Measurements from ENCODE around the gene SPDEF. TPM values are rescaled to one million over a fixed set of nuclear protein-coding genes. Genes with fewer than 3 reads are reported as not detected.

Gene SPDEF
- total and polyA plus RNA-seq, 7 donors, result 0.71 to 101 (median 67.4) TPM; not detected in 3

DNA sequence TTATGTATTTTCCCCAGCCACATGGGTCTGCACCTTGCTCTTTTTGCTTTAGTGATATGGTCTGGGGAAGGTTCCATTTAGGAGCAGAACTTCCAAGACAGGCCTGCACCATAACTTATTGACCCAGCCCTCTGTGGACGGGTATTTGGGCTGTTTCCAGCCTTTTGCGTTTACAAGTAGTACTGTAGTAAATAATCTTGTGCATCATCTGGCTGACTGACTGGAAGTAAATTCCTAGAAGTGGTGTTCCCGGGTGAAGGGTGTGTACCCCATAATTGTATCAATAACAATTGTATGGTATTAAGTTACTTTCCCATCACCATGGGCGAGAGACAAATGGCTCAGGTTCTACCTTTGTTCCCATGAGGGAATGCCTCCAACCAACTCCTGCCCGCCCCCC lies 31.6 kb downstream of the SPDEF start:
- Histone ChIP-seq H3K27me3 (no peaks in the 10 kb centered on the region), H3K36me3 (no peaks in the 10 kb centered on the region), H3K9me3 (no peaks in the 10 kb centered on the region), H3K27ac (no peak overlapping the region), H3K4me1 (peaks cover 0 to 13% (median 8%) of the 10 kb centered on the region in 4 donors), H3K4me3 (no peak overlapping the region)
- 54 to 77% methylated on average over 5 of the region's 5 CpGs for WGBS, 2 donors
- no peak for DNase-seq
- TF ChIP-seq POLR2A (IDR thresholded peaks at IDR 0.05), result no peak
- TF ChIP-seq EP300 (IDR thresholded peaks at IDR 0.05), result no peak
- TF ChIP-seq, protein P1, sequence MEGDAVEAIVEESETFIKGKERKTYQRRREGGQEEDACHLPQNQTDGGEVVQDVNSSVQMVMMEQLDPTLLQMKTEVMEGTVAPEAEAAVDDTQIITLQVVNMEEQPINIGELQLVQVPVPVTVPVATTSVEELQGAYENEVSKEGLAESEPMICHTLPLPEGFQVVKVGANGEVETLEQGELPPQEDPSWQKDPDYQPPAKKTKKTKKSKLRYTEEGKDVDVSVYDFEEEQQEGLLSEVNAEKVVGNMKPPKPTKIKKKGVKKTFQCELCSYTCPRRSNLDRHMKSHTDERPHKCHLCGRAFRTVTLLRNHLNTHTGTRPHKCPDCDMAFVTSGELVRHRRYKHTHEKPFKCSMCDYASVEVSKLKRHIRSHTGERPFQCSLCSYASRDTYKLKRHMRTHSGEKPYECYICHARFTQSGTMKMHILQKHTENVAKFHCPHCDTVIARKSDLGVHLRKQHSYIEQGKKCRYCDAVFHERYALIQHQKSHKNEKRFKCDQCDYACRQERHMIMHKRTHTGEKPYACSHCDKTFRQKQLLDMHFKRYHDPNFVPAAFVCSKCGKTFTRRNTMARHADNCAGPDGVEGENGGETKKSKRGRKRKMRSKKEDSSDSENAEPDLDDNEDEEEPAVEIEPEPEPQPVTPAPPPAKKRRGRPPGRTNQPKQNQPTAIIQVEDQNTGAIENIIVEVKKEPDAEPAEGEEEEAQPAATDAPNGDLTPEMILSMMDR (IDR thresholded peaks at IDR 0.05), result no peak
- no peak for TF ChIP-seq POLR2AphosphoS5 (IDR thresholded peaks at IDR 0.05)
- intact Hi-C loops (cut with DNase I), result no loop called here

DNA sequence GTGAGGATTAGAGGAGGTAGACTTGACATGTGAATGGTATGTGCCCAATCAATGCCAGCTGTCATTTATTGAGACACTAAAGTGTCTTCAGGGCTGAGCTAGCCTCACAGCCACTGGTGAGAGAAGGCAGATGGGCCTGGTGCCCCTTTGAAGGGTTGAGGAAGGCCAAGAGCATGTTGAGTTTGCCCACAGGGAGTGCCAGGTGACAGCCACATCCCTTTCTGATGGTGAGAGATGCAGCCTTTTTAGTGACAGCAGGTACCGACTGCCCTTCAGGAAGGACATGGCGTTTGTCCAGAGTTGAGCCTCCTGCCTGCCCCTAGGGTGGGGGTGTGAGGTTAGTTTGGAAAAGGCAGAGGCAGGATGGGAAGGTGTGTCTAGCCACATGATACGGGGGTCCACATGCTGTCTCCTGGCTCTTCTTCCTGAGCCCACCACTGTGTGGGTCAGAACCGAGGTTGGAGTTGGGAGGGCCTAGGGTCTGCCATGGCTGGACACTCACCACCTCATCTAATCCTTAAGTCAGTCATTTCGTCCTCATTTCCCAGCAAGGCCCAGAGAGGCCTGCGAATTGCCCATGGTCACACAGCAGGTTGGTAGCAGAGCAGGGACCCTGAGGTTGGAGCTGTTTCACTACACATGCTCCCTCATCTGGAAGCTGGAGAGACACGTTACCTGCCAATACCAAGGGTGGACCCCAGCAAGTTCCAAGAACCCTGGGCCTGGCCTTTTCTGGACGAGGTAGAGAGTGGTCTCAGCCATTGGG lies 32.5 kb downstream of the SPDEF start:
- H3K36me3 ChIP-seq, result no peaks in the 10 kb centered on the region
- WGBS, 2 donors, result 87 to 89% methylated on average over 8 of the region's 8 CpGs
- no peaks in the 10 kb centered on the region for H3K27me3 ChIP-seq
- DNase-seq, result no peak
- TF ChIP-seq POLR2A (IDR thresholded peaks at IDR 0.05), result no peak
- no peak for TF ChIP-seq EP300 (IDR thresholded peaks at IDR 0.05)
- intact Hi-C loops (cut with DNase I), result no loop called here
- no peak overlapping the region for H3K27ac ChIP-seq
- no peak overlapping the region for H3K4me3 ChIP-seq
- H3K9me3 ChIP-seq, result no peaks in the 10 kb centered on the region
- H3K4me1 ChIP-seq, result peaks cover 0 to 13% (median 8%) of the 10 kb centered on the region in 4 donors

DNA sequence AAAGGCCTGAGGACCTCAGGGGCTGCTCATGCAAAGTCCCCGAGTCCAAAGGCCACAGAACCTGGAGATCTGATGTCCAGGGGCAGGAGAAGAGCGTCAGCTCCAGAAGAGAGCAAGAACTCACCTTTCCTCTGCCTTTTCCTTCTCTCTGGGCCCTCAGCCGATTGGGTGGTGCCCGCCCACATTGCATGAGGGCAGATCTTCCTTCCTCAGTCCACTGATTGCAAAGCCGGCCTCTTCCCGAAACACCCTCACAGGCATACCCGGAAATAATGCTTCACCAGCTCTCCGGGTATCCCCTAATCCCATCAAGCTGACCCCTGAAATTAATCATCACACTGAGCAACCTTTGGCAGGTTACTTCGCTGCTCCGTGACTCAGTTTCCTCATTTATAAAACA lies 33.4 kb downstream of the SPDEF start:
- H3K27ac ChIP-seq, result no peak overlapping the region
- no peak overlapping the region for H3K4me3 ChIP-seq
- H3K27me3 ChIP-seq, result no peaks in the 10 kb centered on the region
- WGBS, 2 donors, result 83 to 87% methylated on average over 10 of the region's 10 CpGs
- DNase-seq, result no peak
- TF ChIP-seq, protein P1 (IDR thresholded peaks at IDR 0.05), result no peak
- TF ChIP-seq POLR2A (IDR thresholded peaks at IDR 0.05), result no peak
- no peak for TF ChIP-seq POLR2AphosphoS5 (IDR thresholded peaks at IDR 0.05)
- no peak for TF ChIP-seq EP300 (IDR thresholded peaks at IDR 0.05)
- no peaks in the 10 kb centered on the region for H3K36me3 ChIP-seq
- H3K9me3 ChIP-seq, result no peaks in the 10 kb centered on the region
- H3K4me1 ChIP-seq, result peaks cover 0 to 13% (median 8%) of the 10 kb centered on the region in 4 donors
- intact Hi-C loops (cut with DNase I), result no loop called here

DNA sequence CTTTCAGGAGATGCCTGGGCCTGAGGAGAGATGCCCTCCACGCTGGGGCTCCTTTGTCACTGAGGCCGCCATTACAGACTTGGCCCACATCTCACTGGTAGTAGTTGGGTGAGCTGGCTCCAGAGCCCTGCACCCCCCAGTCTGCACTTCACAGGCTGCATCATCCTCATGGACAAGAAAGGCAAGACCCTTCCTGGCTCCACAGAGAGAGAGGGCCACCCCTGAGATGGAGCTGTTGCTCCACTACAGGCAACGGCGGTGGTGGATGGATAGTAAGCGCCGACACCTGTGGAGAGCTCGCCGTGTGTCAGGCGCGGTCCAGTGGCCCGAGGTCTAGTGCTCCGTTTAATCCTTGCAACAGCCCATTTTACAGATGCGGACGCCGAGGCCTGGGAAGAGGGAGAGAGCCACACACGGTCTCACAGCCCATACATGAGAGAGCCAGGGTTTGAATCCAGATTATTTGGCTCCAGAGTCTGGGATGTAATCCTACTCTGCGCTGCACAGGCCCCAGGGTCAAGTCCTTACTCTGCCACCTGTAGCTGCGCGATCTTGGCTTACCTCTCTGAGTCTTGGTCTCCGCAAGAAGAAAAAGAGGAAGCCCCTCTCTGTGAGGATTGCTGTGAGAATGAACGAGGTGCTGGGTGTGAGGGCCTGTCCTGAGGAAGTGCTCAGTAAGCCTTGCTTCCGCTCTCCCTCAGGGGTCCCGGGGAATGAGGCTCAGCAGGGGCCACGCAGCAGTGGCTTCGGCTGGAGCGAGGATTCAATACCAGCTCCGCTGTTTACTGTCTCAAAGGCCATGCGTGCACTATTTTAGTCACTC lies 34.5 kb downstream of the SPDEF start:
- WGBS, 2 donors, result 82 to 89% methylated on average over 28 of the region's 28 CpGs
- Histone ChIP-seq H3K4me1 (peaks cover 0 to 6% (median 6%) of the 10 kb centered on the region in 4 donors), H3K27ac (no peak overlapping the region), H3K36me3 (no peaks in the 10 kb centered on the region), H3K4me3 (no peak overlapping the region), H3K27me3 (peaks cover 0 to 7% (median 0%) of the 10 kb centered on the region in 3 donors), H3K9me3 (no peaks in the 10 kb centered on the region)
- intact Hi-C loops (cut with DNase I), result no loop called here
- TF ChIP-seq POLR2A (IDR thresholded peaks at IDR 0.05) (no peak), POLR2AphosphoS5 (IDR thresholded peaks at IDR 0.05) (no peak), EP300 (IDR thresholded peaks at IDR 0.05) (no peak)
- TF ChIP-seq, protein P1 (IDR thresholded peaks at IDR 0.05), result no peak
- no peak for DNase-seq

Measured in sigmoid colon (tissue), 7 donors.